Measurements from ENCODE around the gene CADM1. TPM values are rescaled to one million over a fixed set of nuclear protein-coding genes. Genes with fewer than 3 reads are reported as not detected.

CADM1 gene
- polyA plus RNA-seq, 1 experiment = 31.8 TPM

- CTCF ChIA-PET = interaction anchor here (0.6 kb wide), 1 partner anchor 169 kb away, joined by 3 read pairs; no protein-coding TSS in a partner anchor
- Histone ChIP-seq H3K36me3 (ENCODE audit: control insufficient read depth, insufficient read depth, low read length) (no peaks in the 10 kb centered on the region), H3K27me3 (ENCODE audit: control insufficient read depth, insufficient read depth, low read length) (no peaks in the 10 kb centered on the region), H3K4me3 (ENCODE audit: low read depth, low read length) (no peak overlapping the region)
- TF ChIP-seq CTCF (IDR thresholded peaks at IDR 0.05; ENCODE audit: insufficient read depth, low read depth, low read length) = no peak
- no peak for DNase-seq (ENCODE audit: low read depth)
- POLR2A ChIA-PET = no interaction called here
Observed at GRCh38 chr11:115444542-115444941, 59.7 kb downstream of the CADM1 start.

- no peak for TF ChIP-seq CTCF (IDR thresholded peaks at IDR 0.05; ENCODE audit: insufficient read depth, low read depth, low read length)
- no peak for DNase-seq (ENCODE audit: low read depth)
- no peak overlapping the region for H3K4me3 ChIP-seq (ENCODE audit: low read depth, low read length)
- ChIA-PET CTCF (no interaction called here), POLR2A (no interaction called here)
- no peaks in the 10 kb centered on the region for H3K27me3 ChIP-seq (ENCODE audit: control insufficient read depth, insufficient read depth, low read length)
- H3K36me3 ChIP-seq (ENCODE audit: control insufficient read depth, insufficient read depth, low read length) = no peaks in the 10 kb centered on the region
Observed at GRCh38 chr11:115439969-115440540, 64.2 kb downstream of the CADM1 start.

- no peak for TF ChIP-seq CTCF (IDR thresholded peaks at IDR 0.05; ENCODE audit: insufficient read depth, low read depth, low read length)
- no peak overlapping the region for H3K4me3 ChIP-seq (ENCODE audit: low read depth, low read length)
- H3K27me3 ChIP-seq (ENCODE audit: control insufficient read depth, insufficient read depth, low read length) = no peaks in the 10 kb centered on the region
- POLR2A ChIA-PET = no interaction called here
- no peak for DNase-seq (ENCODE audit: low read depth)
- CTCF ChIA-PET = interaction anchor here (0.7 to 1.0 kb wide), 2 partner anchors 45 to 121 kb away, joined by 3 read pairs; no protein-coding TSS in a partner anchor
- H3K36me3 ChIP-seq (ENCODE audit: control insufficient read depth, insufficient read depth, low read length) = no peaks in the 10 kb centered on the region
Observed at GRCh38 chr11:115439385-115439784, 64.8 kb downstream of the CADM1 start.

GRCh38 chr11:115437902-115438575 is 66.2 kb downstream of the CADM1 start:
- H3K4me3 ChIP-seq (ENCODE audit: low read depth, low read length) = no peak overlapping the region
- no peaks in the 10 kb centered on the region for H3K27me3 ChIP-seq (ENCODE audit: control insufficient read depth, insufficient read depth, low read length)
- H3K36me3 ChIP-seq (ENCODE audit: control insufficient read depth, insufficient read depth, low read length) = no peaks in the 10 kb centered on the region
- ChIA-PET POLR2A (no interaction called here), CTCF (no interaction called here)
- DNase-seq (ENCODE audit: low read depth) = no peak
- no peak for TF ChIP-seq CTCF (IDR thresholded peaks at IDR 0.05; ENCODE audit: insufficient read depth, low read depth, low read length)

GRCh38 chr11:115430345-115430744 is 73.9 kb downstream of the CADM1 start:
- Histone ChIP-seq H3K36me3 (ENCODE audit: control insufficient read depth, insufficient read depth, low read length) (no peaks in the 10 kb centered on the region), H3K27me3 (ENCODE audit: control insufficient read depth, insufficient read depth, low read length) (no peaks in the 10 kb centered on the region), H3K4me3 (ENCODE audit: low read depth, low read length) (no peak overlapping the region)
- ChIA-PET POLR2A (no interaction called here), CTCF (no interaction called here)
- TF ChIP-seq CTCF (IDR thresholded peaks at IDR 0.05; ENCODE audit: insufficient read depth, low read depth, low read length) = no peak
- DNase-seq (ENCODE audit: low read depth) = no peak

Measured in BJ (cell line).